ENCODE data around the gene FAAP20. TPM values are rescaled to one million over a fixed set of nuclear protein-coding genes. Genes with fewer than 3 reads are reported as not detected.
A peak's percentile ranks its signal among the peaks of the same experiment; 100 is the strongest.

The FAAP20 gene
- total and polyA plus RNA-seq, 9 of the 15 experiments (the other 6 are each of a cell fraction or from before 2014, with no cell fraction given) = 0.58 to 143 (median 9.9) TPM

- TF ChIP-seq RERE (CRISPR knock-in tag; IDR thresholded peaks at IDR 0.05; ENCODE audit: borderline replicate concordance) (no peak), DPF2 (IDR thresholded peaks at IDR 0.05) (peak; percentile 85), ZNF511 (CRISPR knock-in tag; IDR thresholded peaks at IDR 0.05) (peak; percentile 95), ZNF24 (IDR thresholded peaks at IDR 0.05) (no peak), HMGXB4 (CRISPR knock-in tag; IDR thresholded peaks at IDR 0.05) (no peak), ILF3 (IDR thresholded peaks at IDR 0.05; ENCODE audit: borderline replicate concordance) (no peak), MCM2 (IDR thresholded peaks at IDR 0.05; ENCODE audit: low read depth) (no peak), ZNF184 (CRISPR knock-in tag; IDR thresholded peaks at IDR 0.05) (no peak), RBM39 (optimal IDR thresholded peaks at IDR 0.05; ENCODE audit: low read depth, low read length) (peak; percentile 67), ZBTB17 (CRISPR knock-in tag; IDR thresholded peaks at IDR 0.05) (no peak), KLF10 (CRISPR knock-in tag; IDR thresholded peaks at IDR 0.05) (no peak), DMBX1 (CRISPR knock-in tag; IDR thresholded peaks at IDR 0.05; ENCODE audit: borderline replicate concordance) (peak; percentile 70), ZNF395 (CRISPR knock-in tag; IDR thresholded peaks at IDR 0.05) (peak; percentile 92), MYBL2 (IDR thresholded peaks at IDR 0.05; ENCODE audit: low read depth) (0 out of 2 replicates have a peak, but pooled peaks have one; percentile 39), MYBL2 (CRISPR knock-in tag; IDR thresholded peaks at IDR 0.05; ENCODE audit: borderline replicate concordance) (no peak), THAP12 (CRISPR knock-in tag; IDR thresholded peaks at IDR 0.05) (no peak)
Observed at GRCh38 chr1:2175681-2176454, 18.7 kb downstream of the FAAP20 start (continued).
